HepG2 (cell line): Measurements from ENCODE around the gene SPSB1. TPM values are rescaled to one million over a fixed set of nuclear protein-coding genes. Genes with fewer than 3 reads are reported as not detected.

ENCODE experiments used
- DBP ChIP-seq: sonication (generic); formaldehyde crosslinking; IDR thresholded peaks from 2 replicates; pipeline ENCODE4 v1.4.0; 2020; ENCODE audit warnings: missing genetic modification reagents; ENCODE audit errors: not compliant biosample characterization
- FOSL2 ChIP-seq: sonication (generic); formaldehyde crosslinking; IDR thresholded peaks from 2 replicates; pipeline ENCODE4 v1.4.0; 2020; ENCODE audit warnings: missing genetic modification reagents
- HOXD1 ChIP-seq: sonication (generic); formaldehyde crosslinking; IDR thresholded peaks from 2 replicates; pipeline ENCODE4 v1.5.0; 2020; ENCODE audit warnings: missing genetic modification reagents
- KDM6A ChIP-seq: IDR thresholded peaks from 2 replicates; pipeline ENCODE4 v1.6.1; 2016; ENCODE audit warnings: low read depth
- NR2F1 ChIP-seq, 2 experiments: fragments of 450-650 bp in 1 of 2; formaldehyde crosslinking in 1 of 2; IDR thresholded peaks; 2 replicates each; pipeline versions ENCODE4 v1.5.0 to v1.6.1; 2016 to 2020; ENCODE audit warnings: mild to moderate bottlenecking in 1 of 2, missing compliant biosample characterization in 1 of 2, missing genetic modification reagents in 1 of 2, moderate library complexity in 1 of 2
- PBX3 ChIP-seq: sonication (generic); formaldehyde crosslinking; IDR thresholded peaks from 2 replicates; pipeline ENCODE4 v1.8.1; 2023; ENCODE audit warnings: missing genetic modification reagents, inconsistent platforms, borderline replicate concordance
- PHB2 ChIP-seq: fragments of 450-650 bp; IDR thresholded peaks from 2 replicates; pipeline ENCODE4 v1.6.1; 2018; ENCODE audit not compliant: partially characterized antibody
- PPARG ChIP-seq: conservative IDR thresholded peaks from 2 replicates; pipeline ENCODE4 v1.6.1; 2016; ENCODE audit warnings: missing biosample characterization, missing genetic modification reagents
- RBAK ChIP-seq: sonication (generic); formaldehyde crosslinking; IDR thresholded peaks from 2 replicates; pipeline ENCODE4 v1.5.1; 2020; ENCODE audit warnings: mild to moderate bottlenecking, missing genetic modification reagents
- RBFOX2 ChIP-seq: fragments of 200-400 bp; formaldehyde crosslinking; IDR thresholded peaks from 2 replicates; pipeline ENCODE4 v1.6.1; 2017; ENCODE audit warnings: low read depth, mild to moderate bottlenecking, low read length
- RBM39 ChIP-seq: fragments of 200-400 bp; formaldehyde crosslinking; IDR thresholded peaks from one replicate; pipeline ENCODE4 v1.6.1; 2018; ENCODE audit warnings: antibody characterized with exemption, mild to moderate bottlenecking, low read depth, low read length; ENCODE audit not compliant: poor library complexity, severe bottlenecking
- SAFB2 ChIP-seq: sonication (generic); formaldehyde crosslinking; IDR thresholded peaks from 2 replicates; pipeline ENCODE4 v1.5.1; 2020; ENCODE audit warnings: missing genetic modification reagents, low read depth, mild to moderate bottlenecking, borderline replicate concordance
- SALL2 ChIP-seq: sonication (generic); formaldehyde crosslinking; IDR thresholded peaks from 2 replicates; pipeline ENCODE4 v1.8.1; 2023; ENCODE audit warnings: mild to moderate bottlenecking, missing genetic modification reagents, inconsistent platforms
- SIX4 ChIP-seq: sonication (generic); formaldehyde crosslinking; IDR thresholded peaks from 2 replicates; pipeline ENCODE4 v1.4.0; 2020; ENCODE audit warnings: missing genetic modification reagents
- THAP9 ChIP-seq: sonication (generic); formaldehyde crosslinking; IDR thresholded peaks from 2 replicates; pipeline ENCODE4; 2020; ENCODE audit warnings: missing genetic modification reagents, mild to moderate bottlenecking, borderline replicate concordance
- UBTF ChIP-seq: sonication (generic); formaldehyde crosslinking; IDR thresholded peaks from 2 replicates; pipeline ENCODE4 v1.4.0; 2020; ENCODE audit warnings: mild to moderate bottlenecking, missing genetic modification reagents
- ZNF460 ChIP-seq: sonication (generic); formaldehyde crosslinking; IDR thresholded peaks from 2 replicates; pipeline ENCODE4 v1.5.1; 2020; ENCODE audit warnings: missing genetic modification reagents, mild to moderate bottlenecking, borderline replicate concordance
- ZNF501 ChIP-seq: sonication (generic); formaldehyde crosslinking; IDR thresholded peaks from 2 replicates; pipeline ENCODE4 v1.5.1; 2020; ENCODE audit warnings: mild to moderate bottlenecking, moderate library complexity, missing genetic modification reagents
- polyA plus RNA-seq, 8 experiments: library from polyadenylated mRNA; depleted of rRNA in 3 of 8; stranded (reverse) in 7 of 8; unstranded in 1 of 8; fragments of >200 nt; fragmentation: Illumina TruSeq in 4 of 8; extraction: Trizol in 4 of 8; gene quantifications; 2 replicates each; pipeline versions ENCODE4 v1.2.1 to v1.2.3, GENCODE V29; 2011 to 2016; ENCODE audit warnings: low read depth in 4 of 8, missing spikeins in 1 of 8, mixed read lengths in 1 of 8; ENCODE audit not compliant: insufficient read depth in 1 of 8
- total RNA-seq, 5 experiments: library from RNA; depleted of rRNA; stranded (reverse); fragments of >200 nt; fragmentation: Illumina TruSeq; extraction: Trizol; gene quantifications; 2 replicates each; pipeline ENCODE4 v1.2.3, GENCODE V29; 2016; ENCODE audit warnings: low read depth in 1 of 5
- TF ChIP-seq, protein P1 (sequence below): sonication (generic); formaldehyde crosslinking; IDR thresholded peaks from 2 replicates; pipeline ENCODE4 v1.4.0; 2020; ENCODE audit warnings: mild to moderate bottlenecking, missing genetic modification reagents

SPSB1 gene
- total and polyA plus RNA-seq, 2 of the 13 experiments (the other 11 are each of a cell fraction or from before 2014, with no cell fraction given): 5.0 to 8.0 TPM

- TF ChIP-seq PBX3 (CRISPR knock-in tag) (no peak), ZNF460 (CRISPR knock-in tag) (no peak), RBM39 (peak; percentile 11), SAFB2 (no peak), SALL2 (no peak), ZNF501 (CRISPR knock-in tag) (0 out of 2 replicates have a peak, but pooled peaks have one; percentile 25), RBFOX2 (no peak), HOXD1 (CRISPR knock-in tag) (no peak), SIX4 (no peak), UBTF (CRISPR knock-in tag) (peak; percentile 99), DBP (no peak), RBAK (CRISPR knock-in tag) (no peak), KDM6A (no peak; the same call in 1 of the 2 replicates), FOSL2 (CRISPR knock-in tag) (peak; percentile 64; the same call in 1 of the 2 replicates), PPARG (CRISPR knock-in tag) (no peak), PHB2 (no peak), THAP9 (CRISPR knock-in tag) (no peak), NR2F1 (CRISPR knock-in tag; IDR thresholded peaks at IDR 0.05) (peak in 1 of 2 experiments; percentile 30; a peak in 1 of 4 replicates)
- TF ChIP-seq, protein P1, sequence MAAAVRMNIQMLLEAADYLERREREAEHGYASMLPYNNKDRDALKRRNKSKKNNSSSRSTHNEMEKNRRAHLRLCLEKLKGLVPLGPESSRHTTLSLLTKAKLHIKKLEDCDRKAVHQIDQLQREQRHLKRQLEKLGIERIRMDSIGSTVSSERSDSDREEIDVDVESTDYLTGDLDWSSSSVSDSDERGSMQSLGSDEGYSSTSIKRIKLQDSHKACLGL (CRISPR knock-in tag): no peak
These were observed 107.1 kb downstream of the SPSB1 start (continued) for GRCh38 chr1:9399510-9400424.
